ENCODE results near the gene TESK2.

The TESK2 gene

GRCh38 chr1:45359882-45360513, 131.0 kb downstream of the TESK2 start:
- TF ChIP-seq, protein P1, sequence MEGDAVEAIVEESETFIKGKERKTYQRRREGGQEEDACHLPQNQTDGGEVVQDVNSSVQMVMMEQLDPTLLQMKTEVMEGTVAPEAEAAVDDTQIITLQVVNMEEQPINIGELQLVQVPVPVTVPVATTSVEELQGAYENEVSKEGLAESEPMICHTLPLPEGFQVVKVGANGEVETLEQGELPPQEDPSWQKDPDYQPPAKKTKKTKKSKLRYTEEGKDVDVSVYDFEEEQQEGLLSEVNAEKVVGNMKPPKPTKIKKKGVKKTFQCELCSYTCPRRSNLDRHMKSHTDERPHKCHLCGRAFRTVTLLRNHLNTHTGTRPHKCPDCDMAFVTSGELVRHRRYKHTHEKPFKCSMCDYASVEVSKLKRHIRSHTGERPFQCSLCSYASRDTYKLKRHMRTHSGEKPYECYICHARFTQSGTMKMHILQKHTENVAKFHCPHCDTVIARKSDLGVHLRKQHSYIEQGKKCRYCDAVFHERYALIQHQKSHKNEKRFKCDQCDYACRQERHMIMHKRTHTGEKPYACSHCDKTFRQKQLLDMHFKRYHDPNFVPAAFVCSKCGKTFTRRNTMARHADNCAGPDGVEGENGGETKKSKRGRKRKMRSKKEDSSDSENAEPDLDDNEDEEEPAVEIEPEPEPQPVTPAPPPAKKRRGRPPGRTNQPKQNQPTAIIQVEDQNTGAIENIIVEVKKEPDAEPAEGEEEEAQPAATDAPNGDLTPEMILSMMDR (IDR thresholded peaks at IDR 0.05; ENCODE audit: low read depth, low read length), result peak; percentile 58
- peak; percentile 44 for DNase-seq (ENCODE audit: extremely low read depth, low read depth)

- DNase-seq (ENCODE audit: extremely low read depth, low read depth), result no peak
- TF ChIP-seq, protein P1 (IDR thresholded peaks at IDR 0.05; ENCODE audit: low read depth, low read length), result no peak
These were observed 134.8 kb downstream of the TESK2 start for GRCh38 chr1:45356186-45356585.

- DNase-seq (ENCODE audit: extremely low read depth, low read depth), result no peak
- TF ChIP-seq, protein P1 (IDR thresholded peaks at IDR 0.05; ENCODE audit: low read depth, low read length), result no peak
These were observed 135.3 kb downstream of the TESK2 start for GRCh38 chr1:45355683-45356082.

- no peak for DNase-seq (ENCODE audit: extremely low read depth, low read depth)
- TF ChIP-seq, protein P1 (IDR thresholded peaks at IDR 0.05; ENCODE audit: low read depth, low read length), result no peak
These were observed 136.1 kb downstream of the TESK2 start for GRCh38 chr1:45354838-45355237.

DNA sequence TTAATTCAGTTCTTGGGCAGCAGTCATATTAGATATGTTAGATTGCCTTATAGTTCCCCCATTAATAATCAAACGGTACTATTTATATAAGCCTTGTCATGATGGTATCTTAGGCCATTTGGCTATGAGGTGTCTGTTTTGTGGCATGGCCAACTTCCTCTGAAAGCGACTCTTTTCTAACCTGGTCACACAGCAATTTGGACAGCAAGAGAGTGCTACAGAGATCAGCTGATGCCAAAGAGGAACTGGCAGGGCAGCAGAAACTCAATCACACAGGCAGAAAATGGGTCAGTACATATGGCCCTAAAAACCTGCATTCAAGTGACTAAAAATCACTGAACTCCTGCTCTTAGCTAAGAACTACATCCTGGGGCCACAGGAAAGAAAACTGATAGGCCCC, 137.3 kb downstream of the TESK2 start:
- TF ChIP-seq, protein P1 (IDR thresholded peaks at IDR 0.05; ENCODE audit: low read depth, low read length), result no peak
- no peak for DNase-seq (ENCODE audit: extremely low read depth, low read depth)

DNA sequence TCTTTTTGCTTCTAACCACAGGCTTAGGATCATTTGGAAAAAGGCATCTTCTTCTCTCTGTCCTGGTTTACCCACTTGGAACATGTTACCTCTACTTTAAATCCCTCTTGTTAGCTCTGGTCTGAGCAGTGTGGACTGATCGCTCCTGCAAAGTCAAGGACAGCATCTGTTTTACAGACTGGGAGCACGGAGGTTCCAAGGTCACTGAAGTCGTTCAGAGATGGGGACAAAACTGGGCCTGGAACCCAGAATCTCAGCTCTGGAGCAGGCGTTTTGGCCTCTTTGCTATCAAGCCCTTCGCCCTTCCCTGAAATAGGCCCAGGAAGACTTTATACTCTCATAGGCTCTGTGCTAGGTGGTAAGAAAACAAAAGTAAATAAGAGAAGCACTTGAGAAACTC, 139.5 kb downstream of the TESK2 start:
- no peak for DNase-seq (ENCODE audit: extremely low read depth, low read depth)
- TF ChIP-seq, protein P1 (IDR thresholded peaks at IDR 0.05; ENCODE audit: low read depth, low read length), result no peak

GRCh38 chr1:45348966-45349677, 141.8 kb downstream of the TESK2 start:
- DNase-seq (ENCODE audit: extremely low read depth, low read depth), result peak; percentile 14
- TF ChIP-seq, protein P1 (IDR thresholded peaks at IDR 0.05; ENCODE audit: low read depth, low read length), result no peak

Data from AG09319 (cell line).